Medulla oblongata (tissue), 1 donor: ENCODE measurements around the gene EME2.

Experiments used
- DNase-seq: peaks from one replicate; pipeline ENCODE4 v3.0.0-alpha.2; 2015; ENCODE audit errors: extremely low spot score

The EME2 gene

DNA sequence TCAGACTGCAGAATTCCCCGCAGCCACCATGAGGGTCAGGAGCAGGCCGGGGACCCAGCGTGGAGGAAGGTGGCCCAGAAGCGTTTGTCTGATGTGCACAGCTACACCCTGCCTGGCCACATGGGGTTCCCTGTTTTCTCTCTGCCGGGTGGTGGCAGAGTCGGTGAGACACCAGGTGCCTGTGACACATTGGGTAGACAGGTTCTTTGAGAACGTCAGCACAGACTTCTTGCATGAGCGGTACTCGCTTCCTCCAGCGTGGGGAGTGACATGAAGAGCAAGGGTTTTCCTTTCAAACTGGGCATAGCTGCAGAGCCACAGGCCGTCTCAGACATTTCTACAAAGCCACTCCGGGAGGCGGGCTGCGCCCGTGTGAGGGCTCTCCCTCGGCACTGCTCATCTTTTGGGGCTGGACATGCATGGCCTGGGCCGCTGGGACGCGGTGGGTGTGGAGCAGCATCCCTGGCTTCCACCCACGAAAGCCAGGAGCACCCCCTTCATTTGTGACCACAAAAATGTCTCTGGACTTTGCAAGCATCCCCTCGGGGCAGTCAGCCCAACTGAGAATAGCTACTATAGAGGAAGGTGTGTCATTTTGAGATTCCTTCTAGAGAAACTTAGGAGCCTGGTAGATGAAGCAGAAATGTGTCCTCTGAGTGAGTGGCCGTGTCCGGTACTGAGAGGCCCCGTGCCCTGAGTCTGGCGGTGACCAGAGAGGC is 27.3 kb upstream of the EME2 start:
- no peak for DNase-seq

DNA sequence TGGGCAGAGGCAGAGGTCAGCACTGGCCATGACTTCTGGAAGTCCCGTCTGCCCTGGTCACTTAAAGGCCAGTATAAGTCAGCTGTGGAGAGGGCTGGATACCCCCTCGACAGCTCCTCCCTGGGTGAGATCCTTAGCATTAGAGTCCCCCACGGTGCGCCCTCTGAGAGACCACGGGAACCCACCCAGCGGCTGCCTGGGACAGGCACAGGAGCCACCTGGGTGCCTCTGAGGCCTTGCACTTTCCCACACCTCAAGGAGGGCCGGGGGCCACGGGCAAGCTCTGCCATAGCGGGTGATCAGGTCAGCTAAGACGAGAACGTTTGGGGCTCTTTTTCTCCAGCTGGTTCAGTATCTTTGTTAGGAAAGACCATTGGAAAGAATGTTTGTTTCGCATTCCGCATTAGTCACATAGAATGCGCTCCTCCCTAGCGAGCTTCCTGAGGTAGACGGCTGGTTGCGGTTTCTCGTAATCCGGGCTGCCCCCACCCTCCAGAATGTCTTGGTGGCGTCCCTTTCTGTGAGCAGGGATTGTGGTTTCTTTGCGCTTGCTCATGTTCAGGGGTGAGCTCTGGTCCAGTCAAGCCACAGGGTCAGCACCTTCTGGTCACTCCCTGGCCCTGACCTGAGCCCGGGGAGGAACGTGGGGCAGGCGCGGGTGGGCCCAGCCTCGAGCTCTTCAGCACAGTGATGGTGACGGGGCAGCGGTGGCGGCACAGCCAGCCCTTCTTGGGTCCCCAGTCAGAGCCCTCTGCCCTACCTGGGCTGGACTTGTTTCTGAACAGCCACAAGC is 26.5 kb upstream of the EME2 start:
- no peak for DNase-seq

DNA sequence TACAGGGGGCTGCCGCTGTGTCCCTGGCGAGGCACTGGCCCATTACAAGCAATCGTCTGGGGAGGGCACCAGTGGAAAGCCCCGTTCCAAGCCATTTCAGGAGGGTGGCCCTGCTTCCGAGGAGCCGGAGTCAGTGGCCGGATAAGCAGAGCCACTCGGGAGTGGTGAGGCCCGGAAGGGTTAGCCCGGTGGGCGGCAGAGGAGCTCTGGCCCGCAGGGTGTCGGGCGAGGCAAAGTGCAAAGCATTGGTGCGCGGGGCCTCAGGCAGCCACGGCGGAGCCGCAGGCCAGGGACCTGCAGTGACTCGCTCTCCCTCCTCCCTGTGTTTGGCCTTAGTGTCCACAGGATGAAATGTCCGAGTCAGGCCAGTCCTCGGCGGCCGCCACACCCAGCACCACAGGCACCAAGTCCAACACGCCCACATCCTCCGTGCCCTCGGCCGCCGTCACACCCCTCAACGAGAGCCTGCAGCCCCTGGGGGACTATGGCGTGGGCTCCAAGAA is 25.9 kb upstream of the EME2 start:
- no peak for DNase-seq

DNA sequence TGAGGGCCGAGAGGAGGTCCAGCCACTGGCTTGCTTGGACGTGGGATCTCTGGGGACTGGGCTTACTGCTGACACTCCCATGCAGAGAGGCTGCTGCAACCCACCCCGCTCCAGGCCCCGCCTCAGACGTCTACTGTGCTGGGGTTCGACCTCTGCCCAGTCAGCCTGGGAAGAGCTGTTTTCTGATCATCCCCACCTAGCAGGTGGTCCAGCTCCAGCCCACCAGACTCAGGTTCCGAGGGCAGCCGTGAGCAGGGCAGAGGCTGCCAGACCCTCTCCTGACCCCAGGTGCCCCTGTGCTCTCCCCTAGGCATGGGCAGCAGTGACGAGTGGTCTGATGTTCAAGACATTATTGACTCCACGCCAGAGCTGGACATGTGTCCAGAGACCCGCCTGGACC is 24.7 kb upstream of the EME2 start:
- no peak for DNase-seq

DNA sequence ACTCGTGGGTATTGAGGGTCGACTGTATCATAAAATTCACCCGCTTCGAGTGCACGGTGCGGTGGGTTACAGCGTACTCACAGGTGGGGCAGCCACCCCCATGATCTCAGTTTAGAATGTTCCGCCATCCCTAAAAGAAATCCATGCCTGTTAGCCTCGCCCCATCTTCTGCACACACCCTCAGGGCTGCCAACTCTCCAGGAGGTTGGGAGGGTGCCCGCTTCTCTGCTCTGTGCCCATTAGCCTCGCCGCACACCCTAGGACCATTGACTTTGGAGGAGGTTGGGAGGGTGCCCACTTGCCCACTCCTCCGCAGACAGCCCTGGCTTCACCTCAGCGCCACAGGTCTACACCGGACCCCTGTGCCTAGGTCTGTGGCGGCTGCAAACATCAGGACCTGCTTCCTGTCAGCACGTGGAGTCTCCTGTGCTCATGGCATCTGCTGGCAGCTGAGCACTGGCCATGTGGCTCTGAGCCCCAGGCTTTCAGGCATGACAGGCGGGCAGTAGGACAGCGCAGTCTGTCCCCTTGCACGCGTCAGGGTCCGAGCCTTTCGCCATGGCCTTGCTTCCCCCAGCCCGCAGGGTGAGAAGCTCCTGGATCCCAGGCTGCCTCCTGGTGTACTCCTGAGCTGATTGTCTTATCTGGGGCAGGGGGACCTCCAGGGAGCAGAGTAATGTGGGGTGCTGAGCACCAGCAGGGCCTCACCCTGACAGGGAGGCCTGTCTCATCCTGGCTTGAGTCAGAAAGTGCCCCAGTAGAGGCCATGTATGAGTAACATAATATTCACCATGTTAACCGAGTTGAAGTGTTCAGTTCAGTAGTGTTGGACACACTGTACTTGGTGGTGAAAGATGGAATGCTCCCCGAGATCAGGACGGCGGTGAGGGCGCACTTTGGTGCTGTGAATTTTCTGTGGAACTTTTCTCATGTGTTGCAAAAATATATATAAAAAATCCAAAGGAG is 23.2 kb upstream of the EME2 start:
- no peak for DNase-seq

DNA sequence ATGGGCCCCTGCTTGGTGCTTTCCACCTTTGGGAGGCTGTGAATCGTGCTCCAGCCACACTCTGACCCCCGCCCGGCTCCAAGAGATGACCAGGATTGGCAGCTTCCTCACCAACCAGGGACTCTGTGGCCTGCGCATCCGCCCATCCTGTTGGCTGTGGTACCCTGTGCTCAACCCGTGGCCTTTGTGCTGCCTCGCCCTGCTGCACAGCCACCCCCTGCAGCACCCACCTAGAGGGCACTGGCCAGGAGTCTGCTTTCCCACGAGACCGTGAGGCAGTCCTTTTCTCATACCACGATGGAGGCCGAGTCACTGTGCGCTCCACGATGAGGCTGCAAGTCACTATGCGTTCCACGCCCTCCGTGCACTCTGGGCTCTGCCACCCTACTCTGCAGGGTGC is 20.7 kb upstream of the EME2 start:
- DNase-seq, result no peak

DNA sequence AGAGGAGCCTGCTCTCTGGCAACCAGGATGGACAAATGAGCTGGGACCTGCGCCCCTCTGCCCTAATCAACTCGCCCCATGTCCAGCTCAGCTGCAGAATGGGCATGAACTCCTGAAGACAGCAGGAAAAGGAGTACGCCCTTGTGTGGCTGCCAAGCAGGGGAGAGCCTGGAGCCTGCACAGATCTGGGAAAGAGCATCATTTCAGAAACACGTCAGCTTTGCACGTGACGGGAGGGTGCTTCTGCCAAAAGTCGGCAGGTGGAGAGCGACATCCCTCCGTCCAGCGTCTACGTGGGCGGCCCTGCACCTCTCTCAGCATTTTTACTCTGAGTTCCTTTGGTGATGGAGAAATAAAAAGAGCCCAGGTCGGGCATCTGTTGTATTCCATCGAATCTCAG is 19.8 kb upstream of the EME2 start:
- DNase-seq, result no peak

DNA sequence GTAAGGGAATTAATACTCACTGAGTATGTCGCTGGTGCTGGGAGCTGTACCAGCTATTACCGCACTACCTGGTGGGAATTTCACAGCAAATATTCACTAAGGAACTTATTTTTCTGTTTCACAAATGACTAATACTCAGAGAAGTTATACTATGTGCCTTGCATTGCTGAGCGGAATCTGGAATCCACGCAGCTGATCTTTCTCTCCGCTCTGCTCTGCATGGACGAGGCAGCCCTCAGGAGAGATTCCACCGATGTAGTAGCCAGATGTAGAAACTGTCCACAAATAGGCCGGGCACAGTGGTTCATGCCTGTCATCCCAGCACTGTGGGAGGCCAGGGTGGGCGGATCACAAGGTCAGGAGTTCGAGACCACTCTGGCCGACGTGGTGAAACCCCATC is 18.4 kb upstream of the EME2 start:
- DNase-seq, result no peak

DNA sequence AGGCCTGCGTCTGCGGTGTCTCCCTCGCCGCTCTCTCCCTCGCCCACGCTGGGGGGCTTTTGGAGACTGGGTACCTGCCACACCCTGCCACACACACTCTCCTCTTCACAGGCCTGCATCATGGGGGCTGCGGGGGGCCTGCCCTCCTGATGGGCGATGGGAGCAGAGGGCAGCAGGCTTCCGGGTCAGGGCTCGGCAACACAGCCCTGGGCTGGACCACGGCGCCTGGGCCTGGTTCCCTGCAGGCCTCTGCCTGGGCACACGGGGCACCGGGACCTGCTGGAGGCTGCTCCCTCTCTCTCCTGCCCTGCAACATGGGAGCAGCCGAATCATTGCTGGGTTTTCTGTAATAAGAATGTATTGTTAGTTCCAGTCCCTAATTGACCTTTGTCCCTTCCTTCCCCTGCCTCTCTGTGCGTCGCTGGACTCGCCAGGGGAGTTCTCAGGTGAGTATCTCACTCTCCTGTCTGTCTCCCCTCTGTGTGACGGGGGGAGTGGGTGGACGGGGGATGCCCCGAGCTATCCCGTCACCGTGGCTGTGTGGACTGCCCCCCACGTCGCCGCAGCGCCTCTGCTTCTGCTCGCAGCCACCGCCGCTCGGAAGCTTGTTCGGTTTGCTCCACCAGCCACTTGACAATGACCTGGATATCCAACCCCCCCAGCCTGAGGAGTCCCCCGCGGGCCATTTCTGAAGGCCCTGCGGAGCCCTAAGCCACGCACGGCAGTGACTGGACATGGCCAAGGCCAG is 14.7 kb upstream of the EME2 start:
- DNase-seq, result no peak

DNA sequence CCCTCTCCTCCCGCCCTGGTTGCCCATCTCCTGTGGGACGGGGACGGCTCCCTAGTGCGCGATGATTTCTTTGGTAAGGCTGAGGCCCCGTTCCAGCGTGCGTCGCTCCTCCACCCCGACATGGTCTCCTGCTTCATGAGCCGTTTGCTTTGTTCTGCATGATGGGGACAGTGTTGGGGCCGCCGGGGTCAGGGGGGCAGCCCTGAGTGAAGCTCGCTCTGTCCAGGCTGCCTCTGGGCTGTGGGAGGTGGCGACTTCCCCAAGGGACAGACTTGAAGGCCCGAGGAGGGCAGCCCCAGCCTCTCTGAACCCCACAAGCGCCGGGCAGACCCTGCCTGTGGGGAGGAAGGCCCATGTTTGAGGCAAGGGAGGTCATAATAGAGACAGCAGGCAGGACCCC is 13.7 kb upstream of the EME2 start:
- no peak for DNase-seq

DNA sequence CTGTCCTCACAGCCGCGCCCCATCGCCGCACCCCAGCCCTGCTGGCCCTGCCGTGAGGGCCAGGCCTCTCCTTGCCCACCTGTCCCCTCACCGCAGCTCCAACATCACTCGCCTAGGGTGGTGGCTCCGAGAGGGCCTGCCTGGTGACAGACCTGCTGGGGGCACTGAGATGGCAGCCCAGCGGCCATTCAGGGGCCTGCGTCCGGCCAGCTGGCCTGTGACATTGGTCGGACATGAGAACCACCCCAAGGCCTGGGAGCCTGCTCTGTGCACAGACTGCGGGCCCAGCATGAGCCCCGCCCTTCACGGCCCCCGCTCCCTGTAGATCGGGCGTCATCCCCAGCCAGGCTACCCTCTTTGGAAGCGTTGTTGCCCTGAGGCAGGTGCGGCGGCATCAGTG is 13.1 kb upstream of the EME2 start:
- no peak for DNase-seq

DNA sequence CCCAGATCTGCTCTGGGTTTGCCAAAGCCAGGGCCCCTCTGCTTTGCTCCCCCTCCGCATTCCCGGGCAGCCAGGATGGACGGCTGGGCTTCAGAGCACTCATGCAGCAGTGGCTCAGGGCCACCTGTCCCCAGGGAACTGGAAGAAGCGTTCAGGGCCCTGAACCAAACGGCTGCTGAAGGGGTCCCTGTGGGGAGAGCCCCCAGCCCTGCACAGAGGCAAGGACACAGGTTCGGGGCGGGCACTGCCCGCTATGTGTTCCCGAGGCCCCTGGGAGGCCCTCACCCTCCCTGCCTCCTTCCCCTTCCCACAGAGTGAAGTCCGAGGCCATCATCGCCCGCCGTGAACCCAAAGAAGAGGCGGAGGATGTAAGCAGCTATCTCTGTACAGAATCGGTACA is 11.7 kb upstream of the EME2 start:
- DNase-seq, result no peak

DNA sequence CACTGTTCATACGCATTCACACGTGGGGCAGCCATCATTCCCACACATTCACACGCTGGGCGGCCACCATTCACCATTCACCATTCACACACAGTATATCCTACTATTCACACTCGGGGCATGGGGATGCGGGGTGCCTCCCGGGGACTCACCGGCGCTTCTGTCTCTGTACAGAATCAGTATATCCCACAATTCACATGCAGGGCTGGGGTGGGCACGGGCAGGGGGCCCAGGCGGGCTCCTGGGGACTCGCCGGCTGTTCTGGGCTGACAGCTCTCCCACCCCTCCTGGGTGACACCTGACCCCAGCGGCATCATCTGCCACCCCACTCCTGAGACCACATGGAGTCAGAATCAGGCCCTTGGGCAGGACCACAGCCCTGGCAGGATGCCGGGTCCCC is 10.9 kb upstream of the EME2 start:
- no peak for DNase-seq

DNA sequence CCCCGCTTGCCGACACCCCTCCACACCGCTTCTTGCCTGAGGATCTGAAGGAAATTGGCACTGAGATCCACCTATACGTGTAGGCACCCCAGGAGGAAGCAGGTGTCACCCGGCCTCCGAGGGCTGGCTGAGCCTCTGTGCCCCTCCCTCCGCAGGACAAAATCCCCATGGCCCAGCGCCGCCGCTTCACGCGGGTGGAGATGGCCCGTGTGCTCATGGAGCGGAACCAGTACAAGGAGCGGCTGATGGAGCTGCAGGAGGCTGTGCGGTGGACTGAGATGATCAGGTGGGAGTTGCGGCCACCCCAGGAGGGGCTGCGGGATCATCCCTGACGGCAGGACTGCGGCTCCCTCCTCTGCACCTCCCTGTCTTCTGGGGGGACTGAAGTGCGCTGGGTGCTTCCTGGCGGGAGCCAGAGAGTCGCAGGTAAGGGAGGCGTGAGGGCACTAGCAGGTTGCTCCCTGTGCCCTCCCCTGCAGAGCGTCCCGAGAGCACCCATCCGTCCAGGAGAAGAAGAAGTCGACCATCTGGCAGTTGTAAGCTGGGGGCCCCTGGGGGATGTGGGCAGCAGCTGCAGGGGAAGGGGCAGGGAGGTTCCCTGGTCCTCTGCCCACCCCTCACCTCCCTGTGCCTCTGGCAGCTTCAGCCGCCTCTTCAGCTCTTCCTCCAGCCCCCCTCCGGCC is 10.3 kb upstream of the EME2 start:
- DNase-seq, result no peak

DNA sequence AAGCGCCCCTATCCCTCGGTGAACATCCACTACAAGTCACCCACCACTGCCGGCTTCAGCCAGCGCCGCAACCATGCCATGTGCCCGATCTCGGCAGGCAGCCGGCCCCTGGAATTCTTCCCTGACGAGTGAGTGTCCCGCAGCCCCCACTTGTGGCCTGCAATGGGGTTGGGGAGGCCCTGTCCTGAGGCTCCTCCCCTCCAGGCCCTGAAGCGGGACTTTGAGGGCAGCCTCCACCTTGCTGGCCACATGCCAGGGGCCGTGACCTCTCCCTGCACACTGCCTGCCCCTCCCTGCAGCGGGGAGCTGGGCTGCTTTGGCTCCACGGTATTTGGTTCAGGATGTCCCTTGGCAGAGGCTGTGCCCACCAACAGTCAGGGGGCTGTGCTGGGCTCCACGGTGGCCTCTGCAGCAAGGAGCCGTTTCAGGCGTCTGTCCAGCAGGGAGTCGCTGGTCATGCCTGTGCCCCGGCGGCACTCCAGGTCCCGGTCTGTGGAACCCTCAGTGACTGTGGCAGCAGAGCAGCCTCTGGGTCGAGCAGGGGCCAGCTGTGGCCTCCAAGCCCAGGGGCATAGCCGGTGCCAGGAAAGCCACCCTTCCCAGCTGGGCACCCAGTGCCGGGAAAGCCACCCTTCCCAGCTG is 9.6 kb upstream of the EME2 start:
- DNase-seq, result no peak

DNA sequence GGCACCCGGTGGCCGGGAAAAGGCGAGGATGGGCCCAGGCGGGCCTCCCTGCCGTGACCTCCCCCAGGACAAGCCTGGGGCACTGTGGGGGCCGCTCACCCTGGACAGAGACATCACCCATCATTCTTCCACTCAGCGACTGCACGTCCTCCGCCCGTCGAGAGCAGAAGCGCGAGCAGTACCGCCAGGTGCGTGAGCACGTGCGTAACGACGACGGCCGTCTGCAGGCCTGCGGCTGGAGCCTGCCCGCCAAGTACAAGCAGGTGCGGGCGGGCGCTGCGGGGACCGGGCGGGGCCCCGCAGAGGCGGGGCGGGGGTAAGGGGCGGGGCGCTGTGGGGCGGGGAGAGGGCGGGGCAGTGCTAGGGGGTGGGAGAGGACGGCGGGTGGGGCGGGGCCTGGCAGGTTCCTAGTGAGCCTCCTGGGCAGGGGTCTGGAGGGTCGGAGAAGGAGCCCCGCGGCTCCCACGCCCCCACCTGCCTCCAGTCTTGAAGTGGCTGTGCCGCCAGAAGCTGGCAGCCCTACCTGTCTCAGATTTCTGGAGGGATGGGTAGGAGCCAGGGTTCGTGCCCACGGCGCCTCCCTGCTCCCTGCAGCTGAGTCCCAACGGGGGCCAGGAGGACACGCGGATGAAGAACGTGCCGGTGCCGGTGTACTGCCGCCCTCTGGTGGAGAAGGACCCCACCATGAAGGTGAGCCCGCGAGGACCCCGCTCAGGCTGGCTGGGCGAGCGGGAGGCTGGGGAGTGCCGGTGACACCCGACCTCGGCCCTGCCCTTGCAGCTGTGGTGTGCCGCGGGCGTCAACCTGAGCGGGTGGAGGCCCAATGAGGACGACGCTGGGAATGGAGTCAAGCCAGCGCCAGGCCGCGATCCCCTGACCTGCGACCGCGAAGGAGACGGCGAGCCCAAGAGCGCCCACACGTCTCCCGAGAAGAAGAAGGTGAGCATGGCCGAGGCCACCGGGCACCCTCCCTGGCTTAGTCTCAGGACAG is 8.8 kb upstream of the EME2 start:
- DNase-seq, result no peak

DNA sequence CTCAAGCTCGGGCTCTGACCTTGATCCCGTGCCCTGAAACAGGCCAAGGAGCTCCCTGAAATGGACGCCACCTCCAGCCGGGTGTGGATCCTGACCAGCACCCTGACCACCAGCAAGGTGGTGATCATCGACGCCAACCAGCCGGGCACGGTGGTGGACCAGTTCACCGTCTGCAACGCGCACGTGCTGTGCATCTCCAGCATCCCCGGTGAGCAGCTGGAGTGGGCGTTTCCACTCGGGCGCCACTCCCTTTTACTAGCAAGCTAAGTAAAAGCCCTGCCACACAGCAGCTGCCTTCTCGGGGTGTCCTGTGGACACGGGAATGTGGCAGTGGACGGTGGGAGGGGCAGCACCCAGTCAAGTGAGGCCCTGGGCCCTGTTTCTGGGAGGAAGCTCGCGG is 7.6 kb upstream of the EME2 start:
- DNase-seq, result no peak

DNA sequence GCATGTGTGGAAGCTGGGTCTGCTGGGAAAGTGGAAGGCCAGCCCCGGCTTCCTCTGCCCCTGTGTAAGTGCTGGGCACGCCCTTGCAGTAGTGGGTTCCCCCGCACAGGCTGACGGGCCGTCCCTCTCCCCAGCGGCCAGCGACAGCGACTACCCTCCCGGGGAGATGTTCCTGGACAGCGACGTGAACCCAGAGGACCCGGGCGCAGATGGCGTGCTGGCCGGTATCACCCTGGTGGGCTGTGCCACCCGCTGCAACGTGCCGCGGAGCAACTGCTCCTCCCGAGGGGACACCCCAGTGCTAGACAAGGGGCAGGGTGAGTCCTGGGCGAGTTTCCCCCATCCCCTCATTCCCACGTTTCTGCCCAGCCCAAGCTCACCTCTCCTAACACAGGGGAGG is 6.8 kb upstream of the EME2 start:
- DNase-seq, result no peak

DNA sequence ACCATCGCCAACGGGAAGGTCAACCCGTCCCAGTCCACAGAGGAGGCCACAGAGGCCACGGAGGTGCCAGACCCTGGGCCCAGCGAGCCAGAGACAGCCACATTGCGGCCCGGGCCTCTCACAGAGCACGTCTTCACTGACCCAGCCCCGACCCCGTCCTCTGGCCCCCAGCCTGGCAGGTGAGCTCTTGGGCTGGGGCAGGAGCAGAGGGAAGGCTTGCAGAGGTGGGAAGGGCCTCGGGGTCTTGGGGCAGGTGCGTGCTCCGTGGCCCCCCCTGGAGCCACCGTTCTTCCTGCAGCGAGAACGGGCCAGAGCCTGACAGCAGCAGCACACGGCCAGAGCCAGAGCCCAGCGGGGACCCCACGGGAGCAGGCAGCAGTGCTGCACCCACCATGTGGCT is 6.4 kb upstream of the EME2 start:
- DNase-seq, result no peak
